Neutrophil (primary cell): ENCODE data around the gene SLC35F6.

Source experiments
- H3K27ac ChIP-seq: fragments of 200-600 bp; sonication (generic); 2 replicates; pipeline ENCODE4 v1.5.1; 2016; ENCODE audit warnings: mild to moderate bottlenecking, moderate library complexity
- H3K27me3 ChIP-seq: fragments of 200-600 bp; sonication (generic); 2 replicates; pipeline ENCODE4 v1.6.0; 2016; ENCODE audit warnings: mild to moderate bottlenecking
- H3K36me3 ChIP-seq: fragments of 200-600 bp; sonication (generic); 2 replicates; pipeline ENCODE4 v1.5.1; 2017
- H3K4me1 ChIP-seq, 2 experiments: fragments of 200-600 bp in 1 of 2; sonication (generic) in 1 of 2; 1 replicate in 1 of 2; 2 replicates in 1 of 2; pipeline versions ENCODE4 v1.5.1 to v1.6.1; 2013 to 2016; ENCODE audit warnings: low read depth in 1 of 2, low read length in 1 of 2, mild to moderate bottlenecking in 1 of 2, moderate library complexity in 1 of 2; ENCODE audit not compliant: control insufficient read depth in 1 of 2, insufficient read depth in 1 of 2
- H3K4me3 ChIP-seq, 2 experiments: fragments of 200-600 bp in 1 of 2; sonication (generic) in 1 of 2; 1 replicate in 1 of 2; 2 replicates in 1 of 2; pipeline ENCODE4 v1.5.1; 2013 to 2016; ENCODE audit warnings: low read depth in 1 of 2, low read length in 1 of 2, mild to moderate bottlenecking in 1 of 2, moderate library complexity in 1 of 2
- H3K9me3 ChIP-seq: fragments of 200-600 bp; sonication (generic); 2 replicates; pipeline ENCODE4 v1.5.1; 2016
- TF ChIP-seq, protein P1 (sequence below): fragments of 200-600 bp; sonication (generic); IDR thresholded peaks from 2 replicates; pipeline ENCODE4 v1.5.1; 2016; ENCODE audit warnings: antibody characterized with exemption

Gene SLC35F6

DNA sequence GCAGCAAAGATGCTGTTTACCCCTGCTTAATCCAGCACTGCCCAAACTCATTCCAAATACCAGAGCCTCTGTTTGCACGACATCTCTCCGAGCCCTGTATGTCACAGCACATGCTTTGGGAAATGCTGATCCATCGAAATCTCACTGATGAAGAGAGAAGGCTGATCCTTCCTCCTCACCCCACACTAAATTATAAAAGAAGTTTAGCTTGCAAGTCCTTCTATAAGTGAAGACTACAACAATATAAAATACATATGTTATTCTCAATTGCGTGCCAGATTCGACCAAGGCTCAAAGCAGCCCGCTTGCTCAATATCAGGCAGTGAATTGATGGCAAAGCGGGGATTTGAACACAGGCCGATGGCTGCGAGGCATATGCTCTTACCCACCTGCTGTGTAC is 30.7 kb upstream of the SLC35F6 start:
- H3K4me3 ChIP-seq, result no peak overlapping the region
- peaks cover 54% of the 10 kb centered on the region for H3K27me3 ChIP-seq
- H3K27ac ChIP-seq, result no peak overlapping the region
- TF ChIP-seq, protein P1, sequence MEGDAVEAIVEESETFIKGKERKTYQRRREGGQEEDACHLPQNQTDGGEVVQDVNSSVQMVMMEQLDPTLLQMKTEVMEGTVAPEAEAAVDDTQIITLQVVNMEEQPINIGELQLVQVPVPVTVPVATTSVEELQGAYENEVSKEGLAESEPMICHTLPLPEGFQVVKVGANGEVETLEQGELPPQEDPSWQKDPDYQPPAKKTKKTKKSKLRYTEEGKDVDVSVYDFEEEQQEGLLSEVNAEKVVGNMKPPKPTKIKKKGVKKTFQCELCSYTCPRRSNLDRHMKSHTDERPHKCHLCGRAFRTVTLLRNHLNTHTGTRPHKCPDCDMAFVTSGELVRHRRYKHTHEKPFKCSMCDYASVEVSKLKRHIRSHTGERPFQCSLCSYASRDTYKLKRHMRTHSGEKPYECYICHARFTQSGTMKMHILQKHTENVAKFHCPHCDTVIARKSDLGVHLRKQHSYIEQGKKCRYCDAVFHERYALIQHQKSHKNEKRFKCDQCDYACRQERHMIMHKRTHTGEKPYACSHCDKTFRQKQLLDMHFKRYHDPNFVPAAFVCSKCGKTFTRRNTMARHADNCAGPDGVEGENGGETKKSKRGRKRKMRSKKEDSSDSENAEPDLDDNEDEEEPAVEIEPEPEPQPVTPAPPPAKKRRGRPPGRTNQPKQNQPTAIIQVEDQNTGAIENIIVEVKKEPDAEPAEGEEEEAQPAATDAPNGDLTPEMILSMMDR, result no peak
- H3K4me1 ChIP-seq, result no peaks in the 10 kb centered on the region
- no peaks in the 10 kb centered on the region for H3K9me3 ChIP-seq
- no peaks in the 10 kb centered on the region for H3K36me3 ChIP-seq

DNA sequence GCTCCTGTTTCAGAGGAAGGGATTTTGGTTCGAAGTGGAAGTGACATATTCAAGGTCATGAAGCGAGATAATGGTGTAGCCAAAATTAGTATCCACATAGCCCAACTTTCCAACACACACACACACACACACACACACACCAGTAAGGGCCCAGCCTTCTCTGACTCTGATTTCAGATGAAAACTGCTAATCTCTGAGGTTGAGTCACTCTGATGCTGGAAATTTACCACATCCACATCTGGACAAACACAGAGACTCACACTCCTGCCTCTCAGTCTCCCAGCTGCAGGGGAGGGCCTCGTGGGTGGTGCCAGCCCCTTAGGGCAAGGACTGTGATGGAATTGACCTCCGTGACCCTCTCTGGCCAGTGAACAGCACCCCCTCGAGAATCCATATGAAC is 29.0 kb upstream of the SLC35F6 start:
- no peak overlapping the region for H3K27ac ChIP-seq
- TF ChIP-seq, protein P1, result no peak
- H3K9me3 ChIP-seq, result no peaks in the 10 kb centered on the region
- no peak overlapping the region for H3K4me3 ChIP-seq
- H3K4me1 ChIP-seq, result no peaks in the 10 kb centered on the region
- H3K36me3 ChIP-seq, result no peaks in the 10 kb centered on the region
- peaks cover 48% of the 10 kb centered on the region for H3K27me3 ChIP-seq

DNA sequence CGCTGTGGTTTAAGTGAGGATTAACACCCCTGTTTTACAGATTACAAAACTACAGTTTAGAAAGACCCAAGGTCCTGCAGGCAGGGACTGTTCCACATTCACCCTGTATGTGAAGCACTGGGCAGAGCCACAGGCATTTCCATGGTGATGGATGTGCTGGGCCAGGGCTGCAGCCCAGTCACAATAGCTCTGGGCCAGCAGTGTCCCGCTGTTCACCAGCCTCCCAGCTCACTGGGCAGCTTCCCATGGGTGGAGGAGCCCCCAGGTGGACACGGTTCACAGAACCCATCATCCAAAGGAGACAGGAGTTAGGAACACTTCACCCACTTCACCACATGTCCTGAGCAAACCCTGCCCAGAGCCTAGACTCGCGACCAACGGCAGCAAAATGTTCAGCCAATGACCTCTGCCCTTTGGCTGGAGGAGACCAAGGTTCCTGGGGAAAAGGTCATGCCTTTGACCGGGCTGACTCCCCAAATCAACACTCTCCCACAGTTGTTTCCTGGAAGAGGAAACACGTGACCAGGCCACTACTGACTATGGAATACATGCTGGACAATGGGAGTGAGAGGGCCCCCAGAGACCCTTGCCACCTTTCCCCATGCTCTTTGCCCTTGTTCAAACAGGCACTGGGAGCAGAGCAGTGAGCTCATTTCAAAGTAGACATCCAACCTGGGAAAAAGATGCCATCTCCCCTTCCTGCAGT is 28.0 kb upstream of the SLC35F6 start:
- Histone ChIP-seq H3K4me3 (no peak overlapping the region), H3K27ac (no peak overlapping the region), H3K36me3 (no peaks in the 10 kb centered on the region), H3K4me1 (no peaks in the 10 kb centered on the region), H3K9me3 (no peaks in the 10 kb centered on the region), H3K27me3 (peaks cover 49% of the 10 kb centered on the region)
- TF ChIP-seq, protein P1, result no peak

DNA sequence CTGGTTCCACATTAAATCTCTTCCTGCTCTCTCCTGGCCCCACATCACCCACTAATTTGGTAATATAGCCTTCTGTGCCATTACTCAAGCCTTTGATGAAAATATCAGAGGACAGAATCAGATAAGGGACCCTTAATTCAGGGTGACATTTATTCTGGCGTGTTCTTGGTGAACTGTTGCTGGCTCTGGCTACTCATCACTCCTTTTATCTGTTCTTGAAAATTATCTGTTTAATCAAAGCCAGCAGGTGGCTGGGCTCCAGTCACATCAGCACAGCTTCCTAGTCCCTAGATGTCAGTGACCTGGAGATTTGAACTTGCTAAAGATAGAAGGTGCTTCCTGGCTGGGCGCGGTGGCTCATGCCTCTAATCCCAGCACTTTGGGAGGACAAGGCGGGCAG is 26.9 kb upstream of the SLC35F6 start:
- Histone ChIP-seq H3K4me1 (no peaks in the 10 kb centered on the region), H3K36me3 (no peaks in the 10 kb centered on the region), H3K27ac (no peak overlapping the region), H3K27me3 (peaks cover 51% of the 10 kb centered on the region), H3K4me3 (no peak overlapping the region), H3K9me3 (no peaks in the 10 kb centered on the region)
- TF ChIP-seq, protein P1, result no peak

DNA sequence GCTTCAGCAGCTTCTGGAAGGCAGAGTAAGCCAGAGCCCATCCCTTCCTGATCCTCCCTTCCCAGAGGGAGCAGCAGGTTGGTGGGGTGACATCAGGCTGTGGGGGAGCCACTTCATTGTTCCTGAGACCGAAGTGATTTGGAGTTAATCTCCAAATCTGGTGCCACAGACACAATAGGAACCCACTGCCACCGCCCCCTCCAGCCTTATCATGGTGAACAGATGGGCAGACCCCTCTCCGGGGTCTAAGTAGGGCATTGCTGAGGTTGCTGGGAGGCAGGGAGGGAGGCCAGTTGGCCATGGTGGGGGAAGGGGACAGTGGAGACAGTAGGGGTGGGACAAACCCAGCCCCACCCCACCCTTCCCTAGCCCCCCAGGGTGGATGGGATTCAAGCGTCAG is 25.6 kb upstream of the SLC35F6 start:
- TF ChIP-seq, protein P1, result no peak
- Histone ChIP-seq H3K4me1 (no peaks in the 10 kb centered on the region), H3K36me3 (no peaks in the 10 kb centered on the region), H3K27me3 (peaks cover 39% of the 10 kb centered on the region), H3K9me3 (no peaks in the 10 kb centered on the region), H3K4me3 (no peak overlapping the region), H3K27ac (no peak overlapping the region)
